Trophoblast cell (in vitro differentiated cells and primary cell): ENCODE results near the gene PPT2.
"Not testable (repeated sequence)": the region's sequence is repeated elsewhere in the genome, so short reads cannot be mapped to it uniquely, and the experiment has no call there.

Experiments
- DNase-seq, 2 donors: peaks; one replicate each; pipeline ENCODE4 v3.0.0-alpha.2; 2016
- H2AFZ ChIP-seq: 2 replicates; pipeline ENCODE4 v1.6.1; 2013; ENCODE audit warnings: low read length, moderate library complexity, mild to moderate bottlenecking; ENCODE audit not compliant: insufficient read depth, poor library complexity
- H2AK5ac ChIP-seq: 2 replicates; pipeline ENCODE4 v1.6.1; 2013; ENCODE audit warnings: mild to moderate bottlenecking, low read length
- H2BK120ac ChIP-seq: 2 replicates; pipeline ENCODE4 v1.6.1; 2013; ENCODE audit warnings: low read length, mild to moderate bottlenecking, moderate library complexity; ENCODE audit not compliant: insufficient read depth, poor library complexity
- H2BK12ac ChIP-seq: 2 replicates; pipeline ENCODE4 v1.6.1; 2013; ENCODE audit warnings: mild to moderate bottlenecking, low read length, moderate library complexity
- H2BK5ac ChIP-seq: 2 replicates; pipeline ENCODE4 v1.6.1; 2013; ENCODE audit warnings: low read length, low read depth, moderate library complexity, mild to moderate bottlenecking; ENCODE audit not compliant: poor library complexity
- H3K14ac ChIP-seq: 2 replicates; pipeline ENCODE4 v1.6.1; 2013; ENCODE audit warnings: mild to moderate bottlenecking, low read length
- H3K18ac ChIP-seq: 2 replicates; pipeline ENCODE4 v1.6.1; 2013; ENCODE audit warnings: mild to moderate bottlenecking, low read length
- H3K23ac ChIP-seq: 2 replicates; pipeline ENCODE4 v1.6.1; 2013; ENCODE audit warnings: low read length
- H3K27ac ChIP-seq: 2 replicates; pipeline ENCODE4 v1.5.1; 2013; ENCODE audit warnings: low read depth, mild to moderate bottlenecking, inconsistent platforms, low read length, moderate library complexity
- H3K27me3 ChIP-seq: 2 replicates; pipeline ENCODE4 v1.6.1; 2013; ENCODE audit warnings: inconsistent platforms, mild to moderate bottlenecking, low read length, moderate library complexity; ENCODE audit not compliant: insufficient read depth
- H3K36me3 ChIP-seq, 2 experiments: 1 replicate in 1 of 2; 2 replicates in 1 of 2; pipeline ENCODE4 v1.6.1; 2013; ENCODE audit warnings: low read length in 2 of 2, mild to moderate bottlenecking in 2 of 2, moderate library complexity in 1 of 2; ENCODE audit not compliant: insufficient read depth in 2 of 2, control insufficient read depth in 1 of 2
- H3K4ac ChIP-seq: 2 replicates; pipeline ENCODE4 v1.6.1; 2013; ENCODE audit warnings: low read depth, mild to moderate bottlenecking, low read length, moderate library complexity
- H3K4me1 ChIP-seq, 2 experiments: 1 replicate in 1 of 2; 2 replicates in 1 of 2; pipeline ENCODE4 v1.6.1; 2013; ENCODE audit warnings: low read length in 2 of 2, mild to moderate bottlenecking in 2 of 2, moderate library complexity in 1 of 2; ENCODE audit not compliant: insufficient read depth in 2 of 2, control insufficient read depth in 1 of 2
- H3K4me2 ChIP-seq: 2 replicates; pipeline ENCODE4 v1.6.1; 2013; ENCODE audit warnings: inconsistent platforms, mild to moderate bottlenecking, low read length, moderate library complexity
- H3K4me3 ChIP-seq: 2 replicates; pipeline ENCODE4 v1.5.1; 2013; ENCODE audit warnings: mild to moderate bottlenecking, low read depth, low read length, inconsistent platforms
- H3K79me1 ChIP-seq: one replicate; pipeline ENCODE4 v1.6.1; 2013; ENCODE audit warnings: low read length
- H3K79me2 ChIP-seq: 2 replicates; pipeline ENCODE4 v1.6.1; 2013; ENCODE audit warnings: low read length, mild to moderate bottlenecking; ENCODE audit not compliant: control insufficient read depth, insufficient read depth, poor library complexity
- H3K9ac ChIP-seq: 2 replicates; pipeline ENCODE4 v1.6.1; 2013; ENCODE audit warnings: mild to moderate bottlenecking, low read length
- H3K9me3 ChIP-seq: 2 replicates; pipeline ENCODE4 v1.6.1; 2013; ENCODE audit warnings: low read depth, mild to moderate bottlenecking, control low read depth, inconsistent platforms, low read length; ENCODE audit not compliant: insufficient read depth
- H4K12ac ChIP-seq: 2 replicates; pipeline ENCODE4 v1.6.1; 2013; ENCODE audit warnings: low read depth, mild to moderate bottlenecking, low read length, moderate library complexity
- H4K8ac ChIP-seq: 2 replicates; pipeline ENCODE4 v1.6.1; 2013; ENCODE audit warnings: low read depth, mild to moderate bottlenecking, low read length, moderate library complexity
- H4K91ac ChIP-seq: one replicate; pipeline ENCODE4 v1.6.1; 2013; ENCODE audit warnings: low read depth, mild to moderate bottlenecking, low read length, moderate library complexity
- WGBS: extraction: QIAGEN DNeasy Blood & Tissue Kit; methylation state at CpG from one replicate; pipeline ENCODE4 v1.1.7; 2013; ENCODE audit warnings: missing lambda C conversion rate; ENCODE audit not compliant: insufficient read length, insufficient coverage; ENCODE audit errors: extremely low coverage; 5-methylcytosine and 5-hydroxymethylcytosine counted together

The PPT2 gene

GRCh38 chr6:32185681-32186131 is 31.8 kb downstream of the PPT2 start:
- not testable (repeated sequence) for H3K27me3 ChIP-seq, H3K4me3 ChIP-seq, H2BK5ac ChIP-seq, H3K23ac ChIP-seq, H4K12ac ChIP-seq, H3K9ac ChIP-seq, H2AK5ac ChIP-seq, H2BK12ac ChIP-seq, H4K91ac ChIP-seq, H3K4me2 ChIP-seq, H3K14ac ChIP-seq, H4K8ac ChIP-seq, H3K18ac ChIP-seq, H2BK120ac ChIP-seq, H2AFZ ChIP-seq, H3K9me3 ChIP-seq, H3K27ac ChIP-seq, H3K4ac ChIP-seq
- DNase-seq, result peak; percentile 58 to 65
- H3K79me2 ChIP-seq, result peaks cover 11% of the 10 kb centered on the region
- H3K36me3 ChIP-seq, result peaks cover 47% of the 10 kb centered on the region in 2 experiments
- H3K79me1 ChIP-seq, result peaks cover 11% of the 10 kb centered on the region
- no CpG with 5 or more reads among the region's 11 CpGs for WGBS
- peaks cover 3 to 15% of the 10 kb centered on the region in 2 experiments for H3K4me1 ChIP-seq

- not testable (repeated sequence) for H3K18ac ChIP-seq, H3K27me3 ChIP-seq, H2BK12ac ChIP-seq, H3K9me3 ChIP-seq, H2AK5ac ChIP-seq, H3K9ac ChIP-seq, H4K91ac ChIP-seq, H4K12ac ChIP-seq, H2AFZ ChIP-seq, DNase-seq, H3K4ac ChIP-seq, H3K23ac ChIP-seq, H3K4me2 ChIP-seq, H2BK120ac ChIP-seq, H4K8ac ChIP-seq, H3K4me3 ChIP-seq, H3K14ac ChIP-seq, H2BK5ac ChIP-seq, H3K27ac ChIP-seq
- no CpG with 5 or more reads among the region's 10 CpGs for WGBS
- Histone ChIP-seq H3K79me1 (peaks cover 11% of the 10 kb centered on the region), H3K36me3 (peaks cover 41 to 43% of the 10 kb centered on the region in 2 experiments), H3K4me1 (peaks cover 3 to 19% of the 10 kb centered on the region in 2 experiments), H3K79me2 (peaks cover 11% of the 10 kb centered on the region)
Observed at GRCh38 chr6:32186151-32186840, 32.4 kb downstream of the PPT2 start.

GRCh38 chr6:32187009-32187709 is 33.2 kb downstream of the PPT2 start:
- Histone ChIP-seq H2BK5ac (no peak overlapping the region), H3K36me3 (peaks cover 37 to 38% of the 10 kb centered on the region in 2 experiments), H3K27me3 (no peaks in the 10 kb centered on the region), H3K4me1 (peaks cover 4 to 22% of the 10 kb centered on the region in 2 experiments), H4K8ac (no peak overlapping the region), H3K4me2 (no peak overlapping the region), H3K23ac (no peak overlapping the region), H4K91ac (no peak overlapping the region), H3K18ac (no peak overlapping the region), H3K4ac (no peak overlapping the region), H2BK12ac (no peak overlapping the region), H2BK120ac (no peak overlapping the region), H2AK5ac (no peak overlapping the region), H3K14ac (no peak overlapping the region), H3K79me2 (peaks cover 11% of the 10 kb centered on the region), H3K27ac (no peak overlapping the region), H3K9me3 (no peaks in the 10 kb centered on the region), H4K12ac (no peak overlapping the region), H3K4me3 (no peak overlapping the region), H2AFZ (no peak overlapping the region), H3K79me1 (peaks cover 11% of the 10 kb centered on the region), H3K9ac (no peak overlapping the region)
- no CpG with 5 or more reads among the region's 12 CpGs for WGBS
- no peak for DNase-seq

- not testable (repeated sequence) for H2AFZ ChIP-seq, H2AK5ac ChIP-seq, H3K14ac ChIP-seq, H3K4ac ChIP-seq, H4K8ac ChIP-seq, H3K23ac ChIP-seq, H3K4me3 ChIP-seq, H3K27ac ChIP-seq, H3K9me3 ChIP-seq, H2BK120ac ChIP-seq, H3K18ac ChIP-seq, DNase-seq, H4K91ac ChIP-seq, H2BK5ac ChIP-seq, H2BK12ac ChIP-seq, H3K4me2 ChIP-seq, H3K27me3 ChIP-seq, H3K9ac ChIP-seq
- peaks cover 10 to 28% of the 10 kb centered on the region in 2 experiments for H3K4me1 ChIP-seq
- H3K79me2 ChIP-seq, result peaks cover 11% of the 10 kb centered on the region
- H3K36me3 ChIP-seq, result peaks cover 31 to 32% of the 10 kb centered on the region in 2 experiments
- peak overlapping the region; percentile 10 for H4K12ac ChIP-seq
- no CpG with 5 or more reads among the region's 18 CpGs for WGBS
- peaks cover 18% of the 10 kb centered on the region for H3K79me1 ChIP-seq
Observed at GRCh38 chr6:32187725-32188380, 33.9 kb downstream of the PPT2 start.
